Measurements from ENCODE around the gene SETMAR. TPM values are rescaled to one million over a fixed set of nuclear protein-coding genes. Genes with fewer than 3 reads are reported as not detected.

Gene SETMAR
- total and polyA plus RNA-seq, 2 of the 8 experiments (the other 6 are each of a cell fraction or from before 2014, with no cell fraction given), result 16.1 to 25.3 TPM

GRCh38 chr3:4335840-4336562, 32.8 kb downstream of the SETMAR start (continued):
- TF ChIP-seq NRF1 (IDR thresholded peaks at IDR 0.05; ENCODE audit: low read depth, low read length) (no peak), JUND (IDR thresholded peaks at IDR 0.05; ENCODE audit: low read length) (no peak), ASH2L (IDR thresholded peaks at IDR 0.05; ENCODE audit: low read length) (no peak), NANOG (IDR thresholded peaks at IDR 0.05; ENCODE audit: insufficient read depth, low read depth, low read length, poor library complexity, severe bottlenecking) (no peak)
